K562 treated with DMSO at 1 percent for 48 hours (cell line): ENCODE measurements around the gene DSCAM. TPM values are rescaled to one million over a fixed set of nuclear protein-coding genes. Genes with fewer than 3 reads are reported as not detected.

Experiments used
- total RNA-seq: library from RNA; unstranded; fragments of 300-600 nt; gene quantifications from 2 replicates; pipeline ENCODE4 v1.2.3, GENCODE V29; 2022; ENCODE audit warnings: low replicate concordance; ENCODE audit errors: extremely low read depth

Gene DSCAM, protein sequence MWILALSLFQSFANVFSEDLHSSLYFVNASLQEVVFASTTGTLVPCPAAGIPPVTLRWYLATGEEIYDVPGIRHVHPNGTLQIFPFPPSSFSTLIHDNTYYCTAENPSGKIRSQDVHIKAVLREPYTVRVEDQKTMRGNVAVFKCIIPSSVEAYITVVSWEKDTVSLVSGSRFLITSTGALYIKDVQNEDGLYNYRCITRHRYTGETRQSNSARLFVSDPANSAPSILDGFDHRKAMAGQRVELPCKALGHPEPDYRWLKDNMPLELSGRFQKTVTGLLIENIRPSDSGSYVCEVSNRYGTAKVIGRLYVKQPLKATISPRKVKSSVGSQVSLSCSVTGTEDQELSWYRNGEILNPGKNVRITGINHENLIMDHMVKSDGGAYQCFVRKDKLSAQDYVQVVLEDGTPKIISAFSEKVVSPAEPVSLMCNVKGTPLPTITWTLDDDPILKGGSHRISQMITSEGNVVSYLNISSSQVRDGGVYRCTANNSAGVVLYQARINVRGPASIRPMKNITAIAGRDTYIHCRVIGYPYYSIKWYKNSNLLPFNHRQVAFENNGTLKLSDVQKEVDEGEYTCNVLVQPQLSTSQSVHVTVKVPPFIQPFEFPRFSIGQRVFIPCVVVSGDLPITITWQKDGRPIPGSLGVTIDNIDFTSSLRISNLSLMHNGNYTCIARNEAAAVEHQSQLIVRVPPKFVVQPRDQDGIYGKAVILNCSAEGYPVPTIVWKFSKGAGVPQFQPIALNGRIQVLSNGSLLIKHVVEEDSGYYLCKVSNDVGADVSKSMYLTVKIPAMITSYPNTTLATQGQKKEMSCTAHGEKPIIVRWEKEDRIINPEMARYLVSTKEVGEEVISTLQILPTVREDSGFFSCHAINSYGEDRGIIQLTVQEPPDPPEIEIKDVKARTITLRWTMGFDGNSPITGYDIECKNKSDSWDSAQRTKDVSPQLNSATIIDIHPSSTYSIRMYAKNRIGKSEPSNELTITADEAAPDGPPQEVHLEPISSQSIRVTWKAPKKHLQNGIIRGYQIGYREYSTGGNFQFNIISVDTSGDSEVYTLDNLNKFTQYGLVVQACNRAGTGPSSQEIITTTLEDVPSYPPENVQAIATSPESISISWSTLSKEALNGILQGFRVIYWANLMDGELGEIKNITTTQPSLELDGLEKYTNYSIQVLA (N-terminal part only)
- not detected in 2 replicates for total RNA-seq

DNA sequence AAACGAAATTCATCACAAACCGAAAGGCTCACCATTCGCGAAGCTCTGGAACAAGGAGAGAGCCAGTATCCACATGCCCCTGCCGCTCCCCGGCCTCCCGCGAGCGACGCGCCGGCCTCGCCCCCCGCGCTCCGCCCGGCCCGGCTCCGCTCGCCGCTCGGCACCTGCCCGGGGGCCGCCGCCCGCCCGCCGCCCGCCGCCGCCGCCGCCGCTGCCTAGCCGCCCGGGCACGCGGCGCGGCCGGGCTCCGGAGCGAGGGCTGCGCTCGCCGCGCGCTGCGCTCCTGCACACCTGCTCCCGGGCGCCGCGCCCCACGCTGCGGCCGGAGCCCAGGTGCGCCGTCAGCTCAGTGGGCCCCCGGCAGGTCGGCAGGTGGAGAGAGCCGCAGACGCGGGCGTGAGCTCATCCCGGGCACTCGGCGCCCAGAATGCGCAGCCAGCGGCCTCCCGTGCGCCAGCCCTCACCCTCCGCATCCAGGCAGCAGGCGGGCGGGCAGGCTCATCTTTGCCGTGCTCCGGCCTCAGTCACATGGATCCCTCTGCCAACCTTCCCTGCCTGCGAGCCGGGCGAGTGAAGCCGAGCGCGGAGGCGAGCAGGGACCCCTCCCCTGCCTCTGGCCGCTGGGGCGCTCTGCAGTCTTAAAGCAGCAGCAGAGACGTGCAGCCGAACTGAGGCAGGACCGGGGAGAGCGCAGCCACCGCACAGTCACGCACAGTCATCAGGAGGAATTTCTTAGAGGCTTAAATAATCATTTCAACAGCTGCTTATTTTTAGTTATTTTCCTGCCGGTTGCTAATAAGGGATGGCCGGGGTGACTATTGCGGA lies at the start of gene DSCAM:
Gene DSCAM, minus strand, starts transcription at position 572 of the 825 bp plus-strand sequence. Its CDS starts 497 bp downstream, at position 75.

